Fibroblast of pulmonary artery (primary cell): ENCODE data around the gene C8A.

Source experiments
- DNase-seq: peaks from one replicate; pipeline ENCODE4 v3.0.0-alpha.2; 2010; ENCODE audit warnings: low read depth
- H3K4me3 ChIP-seq: replicated peaks from 2 replicates; pipeline ENCODE4 v1.5.1; 2011; ENCODE audit warnings: low read depth, mild to moderate bottlenecking, control low read depth, low read length, moderate library complexity
- TF ChIP-seq, protein P1 (sequence below): IDR thresholded peaks from 2 replicates; pipeline ENCODE4 v1.5.1; 2011; ENCODE audit warnings: mild to moderate bottlenecking, control low read depth, low read length, inconsistent platforms; ENCODE audit errors: missing control alignments

C8A gene

DNA sequence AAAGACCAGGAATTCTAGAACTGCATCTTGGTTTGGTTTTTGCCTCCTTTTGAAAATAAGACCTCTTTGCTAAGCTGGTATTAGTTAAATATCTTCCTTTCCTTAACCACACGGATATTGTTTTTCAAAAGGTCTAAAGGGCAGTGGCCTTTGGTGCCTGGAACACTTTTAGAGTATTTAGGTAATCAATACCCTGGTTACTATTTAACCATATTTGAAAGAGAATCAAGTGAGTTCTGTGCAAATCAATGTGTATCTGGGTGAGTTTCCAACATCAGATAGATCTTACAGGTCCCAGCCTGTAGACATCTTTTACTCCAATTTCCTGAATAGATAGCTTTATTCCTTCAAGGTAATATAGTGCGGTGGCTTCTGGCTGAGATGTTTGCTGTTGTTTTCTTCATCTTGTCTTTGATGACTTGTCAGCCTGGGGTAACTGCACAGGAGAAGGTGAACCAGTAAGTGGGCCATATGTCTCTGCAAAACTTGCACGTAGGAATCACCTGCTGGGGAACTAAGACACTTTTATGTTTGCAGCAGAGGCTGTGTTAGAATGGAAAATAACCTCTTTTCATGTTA, at the start of gene C8A:
Gene C8A (plus strand): TSS at position 277 of the 579 bp plus-strand sequence. CDS start 105 bp downstream, at position 382.
- TF ChIP-seq, protein P1, sequence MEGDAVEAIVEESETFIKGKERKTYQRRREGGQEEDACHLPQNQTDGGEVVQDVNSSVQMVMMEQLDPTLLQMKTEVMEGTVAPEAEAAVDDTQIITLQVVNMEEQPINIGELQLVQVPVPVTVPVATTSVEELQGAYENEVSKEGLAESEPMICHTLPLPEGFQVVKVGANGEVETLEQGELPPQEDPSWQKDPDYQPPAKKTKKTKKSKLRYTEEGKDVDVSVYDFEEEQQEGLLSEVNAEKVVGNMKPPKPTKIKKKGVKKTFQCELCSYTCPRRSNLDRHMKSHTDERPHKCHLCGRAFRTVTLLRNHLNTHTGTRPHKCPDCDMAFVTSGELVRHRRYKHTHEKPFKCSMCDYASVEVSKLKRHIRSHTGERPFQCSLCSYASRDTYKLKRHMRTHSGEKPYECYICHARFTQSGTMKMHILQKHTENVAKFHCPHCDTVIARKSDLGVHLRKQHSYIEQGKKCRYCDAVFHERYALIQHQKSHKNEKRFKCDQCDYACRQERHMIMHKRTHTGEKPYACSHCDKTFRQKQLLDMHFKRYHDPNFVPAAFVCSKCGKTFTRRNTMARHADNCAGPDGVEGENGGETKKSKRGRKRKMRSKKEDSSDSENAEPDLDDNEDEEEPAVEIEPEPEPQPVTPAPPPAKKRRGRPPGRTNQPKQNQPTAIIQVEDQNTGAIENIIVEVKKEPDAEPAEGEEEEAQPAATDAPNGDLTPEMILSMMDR = no peak
- no peak within 1 kb of the TSS for H3K4me3 ChIP-seq

GRCh38 chr1:56806804-56807203, 47.8 kb upstream of the C8A start:
- TF ChIP-seq, protein P1 = no peak
- DNase-seq = no peak
- H3K4me3 ChIP-seq = no peak overlapping the region

More for the DNA sequence above, at the start of gene C8A:
- DNase-seq = no peak

- TF ChIP-seq, protein P1 = no peak
- H3K4me3 ChIP-seq = no peak overlapping the region
- no peak for DNase-seq
These were observed 46.2 kb upstream of the C8A start for GRCh38 chr1:56808410-56808809.

DNA sequence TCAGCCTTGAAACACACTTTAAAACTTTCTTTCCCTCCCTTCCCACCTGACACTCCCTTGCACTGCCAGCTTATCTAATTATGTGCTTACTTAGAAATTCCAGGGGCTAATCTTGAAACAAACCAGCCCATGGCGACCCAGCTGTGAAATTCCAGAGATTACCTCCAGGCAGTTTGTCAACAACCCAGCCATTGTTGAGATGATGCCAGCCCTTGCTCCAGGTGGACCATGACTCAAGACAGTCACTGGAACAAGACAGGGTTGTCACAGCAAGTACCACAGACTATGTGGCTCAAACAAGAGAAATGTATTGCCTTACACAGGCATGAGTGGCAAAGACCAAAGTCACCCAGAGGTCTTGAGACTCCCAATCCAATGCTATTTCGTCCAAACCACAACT, 43.3 kb upstream of the C8A start:
- TF ChIP-seq, protein P1 = no peak
- DNase-seq = no peak
- H3K4me3 ChIP-seq = no peak overlapping the region

- H3K4me3 ChIP-seq = no peak overlapping the region
- TF ChIP-seq, protein P1 = no peak
- no peak for DNase-seq
These were observed 40.4 kb upstream of the C8A start for GRCh38 chr1:56814205-56814604.

DNA sequence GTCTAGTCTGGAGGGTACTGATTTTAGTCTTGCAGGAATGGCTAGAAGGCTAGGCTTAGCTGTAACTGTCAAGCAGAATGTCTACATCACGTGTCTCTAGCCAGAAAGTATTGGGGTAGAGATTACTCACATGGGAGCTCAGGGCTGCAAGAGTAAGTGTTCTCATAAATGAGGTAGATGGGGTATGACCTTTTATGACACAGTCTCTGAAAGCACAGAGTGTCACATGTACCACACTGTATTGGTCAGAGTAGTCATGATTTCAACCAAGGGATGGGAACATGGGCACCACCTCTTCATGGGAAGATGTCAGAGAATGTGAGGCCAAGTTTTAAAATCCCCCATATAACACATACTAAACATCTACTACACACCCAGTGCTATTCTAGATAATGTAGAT, 38.3 kb upstream of the C8A start:
- no peak for DNase-seq
- TF ChIP-seq, protein P1 = no peak
- no peak overlapping the region for H3K4me3 ChIP-seq

- DNase-seq = no peak
- TF ChIP-seq, protein P1 = no peak
- H3K4me3 ChIP-seq = no peak overlapping the region
These were observed 37.7 kb upstream of the C8A start for GRCh38 chr1:56816909-56817308.
